Neural crest cell (in vitro differentiated cells): ENCODE measurements around the gene MMP7. TPM values are rescaled to one million over a fixed set of nuclear protein-coding genes. Genes with fewer than 3 reads are reported as not detected.

Experiments
- DNase-seq: peaks from one replicate; pipeline ENCODE4 v3.0.0; 2021; ENCODE audit warnings: low read depth, mixed read lengths, low spot score
- H3K27ac Mint-ChIP-seq: one replicate; pipeline ENCODE4 v1.8.0; 2021; ENCODE audit warnings: mild to moderate bottlenecking, mixed read lengths; ENCODE audit not compliant: unreplicated experiment
- H3K27me3 Mint-ChIP-seq: 2 replicates; pipeline ENCODE4 v1.8.0; 2021; ENCODE audit warnings: low read depth, mild to moderate bottlenecking, mixed read lengths
- H3K36me3 Mint-ChIP-seq: 2 replicates; pipeline ENCODE4 v1.8.0; 2021; ENCODE audit warnings: low read depth, mild to moderate bottlenecking, mixed read lengths
- H3K4me1 Mint-ChIP-seq: 2 replicates; pipeline ENCODE4 v1.8.0; 2021; ENCODE audit warnings: mixed read lengths
- H3K4me3 Mint-ChIP-seq: one replicate; pipeline ENCODE4 v1.8.0; 2021; ENCODE audit warnings: mild to moderate bottlenecking, mixed read lengths
- H3K9me3 Mint-ChIP-seq: 2 replicates; pipeline ENCODE4 v1.8.0; 2021; ENCODE audit warnings: mixed read lengths
- total RNA-seq: library from RNA; stranded (reverse); gene quantifications from 2 replicates; pipeline ENCODE4 v1.2.1, GENCODE V29; 2021
- TF ChIP-seq, protein P1 (sequence below): fragments of 200-600 bp; sonication (generic); conservative IDR thresholded peaks from 2 replicates; pipeline ENCODE4 v1.5.0; 2021; ENCODE audit warnings: antibody characterized with exemption, mild to moderate bottlenecking

MMP7 gene
- total RNA-seq, 1 donor from 2014 or later, result not detected

- TF ChIP-seq, protein P1, sequence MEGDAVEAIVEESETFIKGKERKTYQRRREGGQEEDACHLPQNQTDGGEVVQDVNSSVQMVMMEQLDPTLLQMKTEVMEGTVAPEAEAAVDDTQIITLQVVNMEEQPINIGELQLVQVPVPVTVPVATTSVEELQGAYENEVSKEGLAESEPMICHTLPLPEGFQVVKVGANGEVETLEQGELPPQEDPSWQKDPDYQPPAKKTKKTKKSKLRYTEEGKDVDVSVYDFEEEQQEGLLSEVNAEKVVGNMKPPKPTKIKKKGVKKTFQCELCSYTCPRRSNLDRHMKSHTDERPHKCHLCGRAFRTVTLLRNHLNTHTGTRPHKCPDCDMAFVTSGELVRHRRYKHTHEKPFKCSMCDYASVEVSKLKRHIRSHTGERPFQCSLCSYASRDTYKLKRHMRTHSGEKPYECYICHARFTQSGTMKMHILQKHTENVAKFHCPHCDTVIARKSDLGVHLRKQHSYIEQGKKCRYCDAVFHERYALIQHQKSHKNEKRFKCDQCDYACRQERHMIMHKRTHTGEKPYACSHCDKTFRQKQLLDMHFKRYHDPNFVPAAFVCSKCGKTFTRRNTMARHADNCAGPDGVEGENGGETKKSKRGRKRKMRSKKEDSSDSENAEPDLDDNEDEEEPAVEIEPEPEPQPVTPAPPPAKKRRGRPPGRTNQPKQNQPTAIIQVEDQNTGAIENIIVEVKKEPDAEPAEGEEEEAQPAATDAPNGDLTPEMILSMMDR, result no peak
- DNase-seq, result no peak
- Mint-ChIP-seq H3K27me3 (no peaks in the 10 kb centered on the region), H3K36me3 (no peaks in the 10 kb centered on the region), H3K4me3 (no peak overlapping the region), H3K9me3 (no peaks in the 10 kb centered on the region), H3K27ac (no peak overlapping the region), H3K4me1 (no peaks in the 10 kb centered on the region)
Measured at GRCh38 chr11:102544594-102544993, 14.0 kb upstream of the MMP7 start.

DNA sequence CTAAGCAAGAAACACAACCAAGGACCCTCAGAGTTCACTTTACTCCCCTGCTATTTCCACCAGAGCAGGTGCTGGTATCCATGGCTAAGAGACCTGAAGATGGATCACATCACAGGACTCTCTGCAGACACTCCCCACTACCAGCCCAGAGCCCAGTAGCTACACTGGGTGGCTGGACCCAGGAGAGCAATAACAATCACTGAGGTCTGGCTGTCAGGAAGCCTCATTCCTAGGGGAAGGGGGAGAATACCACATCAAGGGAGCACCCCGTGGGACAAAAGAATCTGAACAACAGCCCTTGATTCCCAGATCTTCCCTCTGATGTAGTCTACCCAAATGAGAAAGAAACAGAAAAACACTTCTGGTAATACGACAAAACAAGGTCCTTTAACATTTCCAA is 9.0 kb upstream of the MMP7 start:
- DNase-seq, result no peak
- Mint-ChIP-seq H3K36me3 (no peaks in the 10 kb centered on the region), H3K9me3 (peaks cover 4% of the 10 kb centered on the region), H3K4me1 (no peaks in the 10 kb centered on the region), H3K27ac (no peak overlapping the region), H3K27me3 (no peaks in the 10 kb centered on the region), H3K4me3 (no peak overlapping the region)
- TF ChIP-seq, protein P1, result no peak

DNA sequence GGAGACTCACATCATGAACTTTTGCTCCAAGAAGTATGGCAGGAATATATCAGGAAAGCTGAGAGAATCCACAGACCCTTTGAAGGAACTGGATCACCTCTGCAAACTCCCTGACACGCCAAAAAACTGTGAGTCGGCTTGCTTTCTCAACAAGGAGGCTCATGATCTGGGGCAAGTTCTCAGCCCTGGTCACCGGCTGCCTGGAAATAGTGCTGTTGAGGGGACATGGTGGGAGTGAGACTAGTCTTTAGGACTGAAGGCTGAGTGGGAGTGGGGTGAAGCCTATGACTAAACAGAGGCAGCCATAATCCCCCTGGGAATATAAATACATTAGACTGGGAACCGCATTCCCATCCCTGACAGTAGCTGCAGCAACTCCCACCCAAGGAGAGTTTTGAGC is 8.4 kb upstream of the MMP7 start:
- H3K27ac Mint-ChIP-seq, result no peak overlapping the region
- H3K4me1 Mint-ChIP-seq, result no peaks in the 10 kb centered on the region
- H3K4me3 Mint-ChIP-seq, result no peak overlapping the region
- DNase-seq, result no peak
- no peaks in the 10 kb centered on the region for H3K36me3 Mint-ChIP-seq
- peaks cover 4% of the 10 kb centered on the region for H3K9me3 Mint-ChIP-seq
- TF ChIP-seq, protein P1, result no peak
- peaks cover 4% of the 10 kb centered on the region for H3K27me3 Mint-ChIP-seq

DNA sequence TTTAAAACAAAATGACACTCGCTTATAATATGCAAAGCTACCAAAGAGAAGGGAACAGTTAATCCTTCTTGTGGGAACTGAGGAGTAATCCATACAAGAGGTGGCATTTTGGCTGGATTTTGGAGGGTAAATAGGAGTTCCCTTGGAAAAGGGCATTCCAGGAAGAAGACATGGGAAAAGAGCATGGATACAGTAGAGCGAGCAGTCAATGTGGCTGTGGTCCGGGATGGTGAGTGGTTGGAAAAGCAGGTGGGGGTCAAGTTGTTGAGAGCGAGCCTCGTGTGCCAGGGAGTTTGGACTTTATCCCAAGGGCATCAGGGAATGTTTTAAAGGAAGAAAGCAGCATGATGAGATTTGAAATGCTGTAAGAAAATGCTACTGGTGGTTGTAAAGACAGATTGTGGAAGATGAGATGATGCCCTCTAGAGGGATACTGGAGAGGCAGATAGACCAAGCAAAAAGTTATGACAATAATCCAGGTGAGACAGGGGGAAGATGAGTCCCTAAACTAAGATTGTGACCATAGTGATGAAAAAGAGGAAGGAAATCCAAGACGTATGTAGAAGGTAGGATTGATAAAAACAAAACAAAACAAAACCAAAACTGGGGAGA is 3.8 kb upstream of the MMP7 start:
- Mint-ChIP-seq H3K36me3 (no peaks in the 10 kb centered on the region), H3K4me3 (no peak overlapping the region), H3K9me3 (peaks cover 4% of the 10 kb centered on the region), H3K4me1 (no peaks in the 10 kb centered on the region), H3K27me3 (peaks cover 4% of the 10 kb centered on the region), H3K27ac (no peak overlapping the region)
- DNase-seq, result no peak
- TF ChIP-seq, protein P1, result no peak

DNA sequence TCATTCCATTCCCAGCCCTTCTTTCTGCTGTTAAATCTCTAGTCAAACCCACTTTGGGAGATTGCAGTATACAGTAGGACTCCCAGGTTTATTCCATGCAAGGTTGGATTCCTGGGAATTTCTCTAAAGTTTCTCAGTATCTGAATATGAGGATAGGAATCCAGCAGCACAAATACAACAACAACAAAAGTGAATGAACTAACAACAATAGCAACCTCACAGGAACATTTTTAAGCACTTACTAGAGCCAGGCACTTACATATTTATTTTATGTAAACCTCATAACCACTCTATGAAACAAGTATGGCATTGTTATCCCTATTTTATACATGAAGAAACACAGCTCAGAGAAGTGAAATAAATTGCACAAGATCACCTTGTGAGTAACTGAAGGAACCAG is 1.9 kb downstream of the MMP7 start:
- no peak overlapping the region for H3K4me3 Mint-ChIP-seq
- no peaks in the 10 kb centered on the region for H3K4me1 Mint-ChIP-seq
- H3K9me3 Mint-ChIP-seq, result no peaks in the 10 kb centered on the region
- no peaks in the 10 kb centered on the region for H3K27me3 Mint-ChIP-seq
- H3K36me3 Mint-ChIP-seq, result no peaks in the 10 kb centered on the region
- DNase-seq, result no peak
- TF ChIP-seq, protein P1, result no peak
- no peak overlapping the region for H3K27ac Mint-ChIP-seq

DNA sequence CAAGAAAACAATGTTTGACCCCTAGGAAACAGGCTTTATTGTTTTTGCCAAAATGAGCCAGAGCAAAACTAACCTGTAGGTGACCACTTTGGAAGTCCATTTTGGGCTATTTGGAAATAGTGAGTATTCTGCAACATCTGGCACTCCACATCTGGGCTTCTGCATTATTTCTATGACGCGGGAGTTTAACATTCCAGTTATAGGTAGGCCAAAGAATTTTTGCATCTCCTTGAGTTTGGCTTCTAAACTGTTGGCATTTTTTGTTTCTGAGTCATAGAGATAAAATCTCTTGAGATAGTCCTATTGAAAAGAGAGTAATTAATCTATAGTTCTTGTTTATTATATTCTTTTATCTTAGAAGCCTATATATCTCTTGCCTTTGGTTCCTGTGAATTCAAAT is 2.9 kb downstream of the MMP7 start:
- DNase-seq, result no peak
- H3K36me3 Mint-ChIP-seq, result no peaks in the 10 kb centered on the region
- H3K4me1 Mint-ChIP-seq, result no peaks in the 10 kb centered on the region
- H3K4me3 Mint-ChIP-seq, result no peak overlapping the region
- no peaks in the 10 kb centered on the region for H3K9me3 Mint-ChIP-seq
- no peak overlapping the region for H3K27ac Mint-ChIP-seq
- no peaks in the 10 kb centered on the region for H3K27me3 Mint-ChIP-seq
- TF ChIP-seq, protein P1, result no peak
